ENCODE measurements around the gene MOCS1. TPM values are rescaled to one million over a fixed set of nuclear protein-coding genes. Genes with fewer than 3 reads are reported as not detected.

Gene MOCS1
- total and polyA plus RNA-seq, 2 experiments from 2014 or later: 17.2 to 28.1 TPM

DNA sequence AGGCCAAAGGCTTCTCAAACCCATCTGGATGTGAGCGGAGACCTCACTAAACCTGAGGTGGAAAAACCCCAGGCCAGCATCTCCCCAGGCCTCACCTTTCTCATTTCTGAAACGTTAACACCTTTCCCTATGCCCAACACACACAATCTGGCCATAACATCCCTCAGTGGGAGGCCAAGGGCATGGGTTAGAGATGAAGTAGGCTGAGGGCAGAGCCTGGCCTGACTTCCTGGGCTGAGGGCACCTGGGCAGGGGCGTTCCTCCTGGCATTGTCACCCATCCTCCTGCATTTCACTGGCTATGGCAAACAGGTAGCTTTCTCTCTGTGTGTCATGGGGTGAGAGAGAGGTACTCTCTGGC is 8.4 kb downstream of the MOCS1 start:
- Histone ChIP-seq H3K4me3 (no peak overlapping the region), H3K36me3 (ENCODE audit: insufficient read depth) (no peaks in the 10 kb centered on the region), H3K27ac (ENCODE audit: low read depth) (no peak overlapping the region), H3K4me2 (no peak overlapping the region), H3K9me2 (ENCODE audit: insufficient read depth) (0 out of 2 replicates have a peak, but pooled peaks cover 3% of the 10 kb centered on the region), H3K27me3 (ENCODE audit: insufficient read depth) (no peaks in the 10 kb centered on the region), H2AFZ (no peak overlapping the region), H3F3A (replicated peaks; ENCODE audit: low read depth) (no peaks in the 10 kb centered on the region), H4K20me1 (replicated peaks; ENCODE audit: insufficient read depth) (no peaks in the 10 kb centered on the region), H3K4me1 (ENCODE audit: insufficient read depth) (0 out of 2 replicates have a peak, but pooled peaks cover 4% of the 10 kb centered on the region), H3K79me2 (replicated peaks; ENCODE audit: insufficient read depth) (no peaks in the 10 kb centered on the region; the same call in 1 of the 2 replicates)
- peaks cover 67% of the 10 kb centered on the region for H3K36me3 Mint-ChIP-seq (ENCODE audit: low read depth)
- H3K27ac Mint-ChIP-seq: no peak overlapping the region
- ATAC-seq (no peak), DNase-seq (ENCODE audit: low spot score) (no peak)
- peaks cover 22% of the 10 kb centered on the region for H3K9me3 Mint-ChIP-seq
- H3K4me1 Mint-ChIP-seq: peaks cover 9% of the 10 kb centered on the region; the same call in 2 of the 3 replicates
- TF ChIP-seq, protein P1, sequence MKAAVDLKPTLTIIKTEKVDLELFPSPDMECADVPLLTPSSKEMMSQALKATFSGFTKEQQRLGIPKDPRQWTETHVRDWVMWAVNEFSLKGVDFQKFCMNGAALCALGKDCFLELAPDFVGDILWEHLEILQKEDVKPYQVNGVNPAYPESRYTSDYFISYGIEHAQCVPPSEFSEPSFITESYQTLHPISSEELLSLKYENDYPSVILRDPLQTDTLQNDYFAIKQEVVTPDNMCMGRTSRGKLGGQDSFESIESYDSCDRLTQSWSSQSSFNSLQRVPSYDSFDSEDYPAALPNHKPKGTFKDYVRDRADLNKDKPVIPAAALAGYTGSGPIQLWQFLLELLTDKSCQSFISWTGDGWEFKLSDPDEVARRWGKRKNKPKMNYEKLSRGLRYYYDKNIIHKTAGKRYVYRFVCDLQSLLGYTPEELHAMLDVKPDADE (IDR thresholded peaks at IDR 0.05): no peak
- TF ChIP-seq, protein P2, sequence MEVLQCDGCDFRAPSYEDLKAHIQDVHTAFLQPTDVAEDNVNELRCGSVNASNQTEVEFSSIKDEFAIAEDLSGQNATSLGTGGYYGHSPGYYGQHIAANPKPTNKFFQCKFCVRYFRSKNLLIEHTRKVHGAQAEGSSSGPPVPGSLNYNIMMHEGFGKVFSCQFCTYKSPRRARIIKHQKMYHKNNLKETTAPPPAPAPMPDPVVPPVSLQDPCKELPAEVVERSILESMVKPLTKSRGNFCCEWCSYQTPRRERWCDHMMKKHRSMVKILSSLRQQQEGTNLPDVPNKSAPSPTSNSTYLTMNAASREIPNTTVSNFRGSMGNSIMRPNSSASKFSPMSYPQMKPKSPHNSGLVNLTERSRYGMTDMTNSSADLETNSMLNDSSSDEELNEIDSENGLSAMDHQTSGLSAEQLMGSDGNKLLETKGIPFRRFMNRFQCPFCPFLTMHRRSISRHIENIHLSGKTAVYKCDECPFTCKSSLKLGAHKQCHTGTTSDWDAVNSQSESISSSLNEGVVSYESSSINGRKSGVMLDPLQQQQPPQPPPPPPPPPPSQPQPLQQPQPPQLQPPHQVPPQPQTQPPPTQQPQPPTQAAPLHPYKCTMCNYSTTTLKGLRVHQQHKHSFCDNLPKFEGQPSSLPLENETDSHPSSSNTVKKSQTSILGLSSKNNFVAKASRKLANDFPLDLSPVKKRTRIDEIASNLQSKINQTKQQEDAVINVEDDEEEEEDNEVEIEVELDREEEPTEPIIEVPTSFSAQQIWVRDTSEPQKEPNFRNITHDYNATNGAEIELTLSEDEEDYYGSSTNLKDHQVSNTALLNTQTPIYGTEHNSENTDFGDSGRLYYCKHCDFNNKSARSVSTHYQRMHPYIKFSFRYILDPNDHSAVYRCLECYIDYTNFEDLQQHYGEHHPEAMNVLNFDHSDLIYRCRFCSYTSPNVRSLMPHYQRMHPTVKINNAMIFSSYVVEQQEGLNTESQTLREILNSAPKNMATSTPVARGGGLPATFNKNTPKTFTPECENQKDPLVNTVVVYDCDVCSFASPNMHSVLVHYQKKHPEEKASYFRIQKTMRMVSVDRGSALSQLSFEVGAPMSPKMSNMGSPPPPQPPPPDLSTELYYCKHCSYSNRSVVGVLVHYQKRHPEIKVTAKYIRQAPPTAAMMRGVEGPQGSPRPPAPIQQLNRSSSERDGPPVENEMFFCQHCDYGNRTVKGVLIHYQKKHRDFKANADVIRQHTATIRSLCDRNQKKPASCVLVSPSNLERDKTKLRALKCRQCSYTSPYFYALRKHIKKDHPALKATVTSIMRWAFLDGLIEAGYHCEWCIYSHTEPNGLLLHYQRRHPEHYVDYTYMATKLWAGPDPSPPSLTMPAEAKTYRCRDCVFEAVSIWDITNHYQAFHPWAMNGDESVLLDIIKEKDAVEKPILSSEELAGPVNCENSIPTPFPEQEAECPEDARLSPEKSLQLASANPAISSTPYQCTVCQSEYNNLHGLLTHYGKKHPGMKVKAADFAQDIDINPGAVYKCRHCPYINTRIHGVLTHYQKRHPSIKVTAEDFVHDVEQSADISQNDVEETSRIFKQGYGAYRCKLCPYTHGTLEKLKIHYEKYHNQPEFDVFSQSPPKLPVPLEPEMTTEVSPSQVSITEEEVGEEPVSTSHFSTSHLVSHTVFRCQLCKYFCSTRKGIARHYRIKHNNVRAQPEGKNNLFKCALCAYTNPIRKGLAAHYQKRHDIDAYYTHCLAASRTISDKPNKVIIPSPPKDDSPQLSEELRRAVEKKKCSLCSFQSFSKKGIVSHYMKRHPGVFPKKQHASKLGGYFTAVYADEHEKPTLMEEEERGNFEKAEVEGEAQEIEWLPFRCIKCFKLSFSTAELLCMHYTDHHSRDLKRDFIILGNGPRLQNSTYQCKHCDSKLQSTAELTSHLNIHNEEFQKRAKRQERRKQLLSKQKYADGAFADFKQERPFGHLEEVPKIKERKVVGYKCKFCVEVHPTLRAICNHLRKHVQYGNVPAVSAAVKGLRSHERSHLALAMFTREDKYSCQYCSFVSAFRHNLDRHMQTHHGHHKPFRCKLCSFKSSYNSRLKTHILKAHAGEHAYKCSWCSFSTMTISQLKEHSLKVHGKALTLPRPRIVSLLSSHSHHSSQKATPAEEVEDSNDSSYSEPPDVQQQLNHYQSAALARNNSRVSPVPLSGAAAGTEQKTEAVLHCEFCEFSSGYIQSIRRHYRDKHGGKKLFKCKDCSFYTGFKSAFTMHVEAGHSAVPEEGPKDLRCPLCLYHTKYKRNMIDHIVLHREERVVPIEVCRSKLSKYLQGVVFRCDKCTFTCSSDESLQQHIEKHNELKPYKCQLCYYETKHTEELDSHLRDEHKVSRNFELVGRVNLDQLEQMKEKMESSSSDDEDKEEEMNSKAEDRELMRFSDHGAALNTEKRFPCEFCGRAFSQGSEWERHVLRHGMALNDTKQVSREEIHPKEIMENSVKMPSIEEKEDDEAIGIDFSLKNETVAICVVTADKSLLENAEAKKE (CRISPR knock-in tag; IDR thresholded peaks at IDR 0.05): no peak
- no peak for TF ChIP-seq POLR2AphosphoS5 (IDR thresholded peaks at IDR 0.05; ENCODE audit: low read depth)
- no peak for TF ChIP-seq ZNF331 (CRISPR knock-in tag; IDR thresholded peaks at IDR 0.05; ENCODE audit: low read depth)
- no peak for TF ChIP-seq CREB1 (CRISPR knock-in tag; IDR thresholded peaks at IDR 0.05; ENCODE audit: low read depth)
- no peak for TF ChIP-seq NANOG (IDR thresholded peaks at IDR 0.05; ENCODE audit: borderline replicate concordance)
- no peak for TF ChIP-seq STAT1 (IDR thresholded peaks at IDR 0.05; ENCODE audit: unreplicated experiment)
- no peak for TF ChIP-seq ZNF114 (CRISPR knock-in tag; IDR thresholded peaks at IDR 0.05)
- no peak for TF ChIP-seq EZH2 (IDR thresholded peaks at IDR 0.05; ENCODE audit: low read depth, unreplicated experiment)
- TF ChIP-seq, protein P3, sequence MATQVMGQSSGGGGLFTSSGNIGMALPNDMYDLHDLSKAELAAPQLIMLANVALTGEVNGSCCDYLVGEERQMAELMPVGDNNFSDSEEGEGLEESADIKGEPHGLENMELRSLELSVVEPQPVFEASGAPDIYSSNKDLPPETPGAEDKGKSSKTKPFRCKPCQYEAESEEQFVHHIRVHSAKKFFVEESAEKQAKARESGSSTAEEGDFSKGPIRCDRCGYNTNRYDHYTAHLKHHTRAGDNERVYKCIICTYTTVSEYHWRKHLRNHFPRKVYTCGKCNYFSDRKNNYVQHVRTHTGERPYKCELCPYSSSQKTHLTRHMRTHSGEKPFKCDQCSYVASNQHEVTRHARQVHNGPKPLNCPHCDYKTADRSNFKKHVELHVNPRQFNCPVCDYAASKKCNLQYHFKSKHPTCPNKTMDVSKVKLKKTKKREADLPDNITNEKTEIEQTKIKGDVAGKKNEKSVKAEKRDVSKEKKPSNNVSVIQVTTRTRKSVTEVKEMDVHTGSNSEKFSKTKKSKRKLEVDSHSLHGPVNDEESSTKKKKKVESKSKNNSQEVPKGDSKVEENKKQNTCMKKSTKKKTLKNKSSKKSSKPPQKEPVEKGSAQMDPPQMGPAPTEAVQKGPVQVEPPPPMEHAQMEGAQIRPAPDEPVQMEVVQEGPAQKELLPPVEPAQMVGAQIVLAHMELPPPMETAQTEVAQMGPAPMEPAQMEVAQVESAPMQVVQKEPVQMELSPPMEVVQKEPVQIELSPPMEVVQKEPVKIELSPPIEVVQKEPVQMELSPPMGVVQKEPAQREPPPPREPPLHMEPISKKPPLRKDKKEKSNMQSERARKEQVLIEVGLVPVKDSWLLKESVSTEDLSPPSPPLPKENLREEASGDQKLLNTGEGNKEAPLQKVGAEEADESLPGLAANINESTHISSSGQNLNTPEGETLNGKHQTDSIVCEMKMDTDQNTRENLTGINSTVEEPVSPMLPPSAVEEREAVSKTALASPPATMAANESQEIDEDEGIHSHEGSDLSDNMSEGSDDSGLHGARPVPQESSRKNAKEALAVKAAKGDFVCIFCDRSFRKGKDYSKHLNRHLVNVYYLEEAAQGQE (IDR thresholded peaks at IDR 0.05; ENCODE audit: unreplicated experiment): no peak
- TF ChIP-seq, protein P4, sequence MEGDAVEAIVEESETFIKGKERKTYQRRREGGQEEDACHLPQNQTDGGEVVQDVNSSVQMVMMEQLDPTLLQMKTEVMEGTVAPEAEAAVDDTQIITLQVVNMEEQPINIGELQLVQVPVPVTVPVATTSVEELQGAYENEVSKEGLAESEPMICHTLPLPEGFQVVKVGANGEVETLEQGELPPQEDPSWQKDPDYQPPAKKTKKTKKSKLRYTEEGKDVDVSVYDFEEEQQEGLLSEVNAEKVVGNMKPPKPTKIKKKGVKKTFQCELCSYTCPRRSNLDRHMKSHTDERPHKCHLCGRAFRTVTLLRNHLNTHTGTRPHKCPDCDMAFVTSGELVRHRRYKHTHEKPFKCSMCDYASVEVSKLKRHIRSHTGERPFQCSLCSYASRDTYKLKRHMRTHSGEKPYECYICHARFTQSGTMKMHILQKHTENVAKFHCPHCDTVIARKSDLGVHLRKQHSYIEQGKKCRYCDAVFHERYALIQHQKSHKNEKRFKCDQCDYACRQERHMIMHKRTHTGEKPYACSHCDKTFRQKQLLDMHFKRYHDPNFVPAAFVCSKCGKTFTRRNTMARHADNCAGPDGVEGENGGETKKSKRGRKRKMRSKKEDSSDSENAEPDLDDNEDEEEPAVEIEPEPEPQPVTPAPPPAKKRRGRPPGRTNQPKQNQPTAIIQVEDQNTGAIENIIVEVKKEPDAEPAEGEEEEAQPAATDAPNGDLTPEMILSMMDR (conservative IDR thresholded peaks at IDR 0.05; ENCODE audit: low read depth in 2 of 2): no peak
- no peak for TF ChIP-seq EZH2phosphoT487 (IDR thresholded peaks at IDR 0.05; ENCODE audit: unreplicated experiment)
- no peak for TF ChIP-seq JUNB (IDR thresholded peaks at IDR 0.05; ENCODE audit: unreplicated experiment)
- peaks cover 28% of the 10 kb centered on the region for H3K27me3 Mint-ChIP-seq (ENCODE audit: insufficient read depth, low read depth, poor library complexity)
- no peak overlapping the region for H3K4me3 Mint-ChIP-seq
